Breast epithelium (tissue), 3 donors: ENCODE data around the gene TSPAN8.

ENCODE experiments used
- CTCF ChIP-seq, 3 donors: fragments of 450-650 bp; IDR thresholded peaks; one replicate each; pipeline ENCODE4 v1.5.1; 2016 to 2017; ENCODE audit warnings: antibody characterized with exemption in 3 of 3, mild to moderate bottlenecking in 3 of 3, moderate library complexity in 3 of 3
- POLR2A ChIP-seq: fragments of 450-650 bp; IDR thresholded peaks from one replicate; pipeline ENCODE4 v1.6.1; 2016; ENCODE audit warnings: antibody characterized with exemption, mild to moderate bottlenecking, moderate library complexity

- TF ChIP-seq CTCF (IDR thresholded peaks at IDR 0.05) (no peak), POLR2A (no peak)
Observed at GRCh38 chr12:71085575-71085974, 72.2 kb downstream of the TSPAN8 start.
